SK-N-SH treated with all-trans-retinoic acid at 6 μM for 48 hours (cell line): ENCODE results near the gene KLHL26.
A peak's percentile ranks its signal among the peaks of the same experiment; 100 is the strongest.

Source experiments
- ATAC-seq: fragments of 200-7000 bp; cut with Tn5 transposase; 3 replicates; pipeline ENCODE4 v1.9.1; 2020; ENCODE audit warnings: mild to moderate bottlenecking, moderate library complexity
- ARNTL ChIP-seq: fragments of 450-650 bp; formaldehyde crosslinking; IDR thresholded peaks from 2 replicates; pipeline ENCODE4 v1.5.0; 2020; ENCODE audit warnings: low read depth, mild to moderate bottlenecking, moderate library complexity, borderline replicate concordance
- CREB5 ChIP-seq: fragments of 250-450 bp; sonication (Bioruptor Pico); IDR thresholded peaks from 2 replicates; pipeline ENCODE4 v1.5.1; 2020; ENCODE audit warnings: low read depth, mild to moderate bottlenecking, moderate library complexity
- CSDC2 ChIP-seq: fragments of 250-450 bp; sonication (Bioruptor Pico); IDR thresholded peaks from 2 replicates; pipeline ENCODE4 v1.5.0; 2020; ENCODE audit warnings: mild to moderate bottlenecking, moderate library complexity
- CSRNP3 ChIP-seq: fragments of 250-450 bp; sonication (Bioruptor Pico); IDR thresholded peaks from 2 replicates; pipeline ENCODE4 v1.5.1; 2021; ENCODE audit warnings: mild to moderate bottlenecking, moderate library complexity
- ESRRG ChIP-seq: fragments of 250-450 bp; sonication (Bioruptor Pico); IDR thresholded peaks from 2 replicates; pipeline ENCODE4 v1.6.1; 2021; ENCODE audit warnings: mild to moderate bottlenecking
- GLIS3 ChIP-seq: fragments of 250-450 bp; sonication (Bioruptor Pico); IDR thresholded peaks from 2 replicates; pipeline ENCODE4 v1.5.0; 2020; ENCODE audit warnings: mild to moderate bottlenecking, moderate library complexity
- PATZ1 ChIP-seq: fragments of 250-450 bp; sonication (Bioruptor Pico); IDR thresholded peaks from 2 replicates; pipeline ENCODE4 v1.8.0; 2020; ENCODE audit warnings: mild to moderate bottlenecking, moderate library complexity, borderline replicate concordance
- POU6F1 ChIP-seq: fragments of 250-450 bp; sonication (Bioruptor Pico); IDR thresholded peaks from 2 replicates; pipeline ENCODE4 v1.8.0; 2021; ENCODE audit warnings: low read depth, mild to moderate bottlenecking, moderate library complexity, borderline replicate concordance
- PPARA ChIP-seq: fragments of 250-450 bp; sonication (Bioruptor Pico); IDR thresholded peaks from 2 replicates; pipeline ENCODE4 v1.5.0; 2020; ENCODE audit warnings: mild to moderate bottlenecking, borderline replicate concordance
- RARB ChIP-seq: fragments of 250-450 bp; sonication (Bioruptor Pico); IDR thresholded peaks from 2 replicates; pipeline ENCODE4 v1.8.0; 2021; ENCODE audit warnings: mild to moderate bottlenecking, moderate library complexity
- TCF4 ChIP-seq: fragments of 250-450 bp; sonication (Bioruptor Pico); IDR thresholded peaks from 2 replicates; pipeline ENCODE4 v1.8.0; 2021; ENCODE audit warnings: mild to moderate bottlenecking, moderate library complexity, borderline replicate concordance
- ZFP3 ChIP-seq: fragments of 250-450 bp; sonication (Bioruptor Pico); IDR thresholded peaks from 2 replicates; pipeline ENCODE4 v1.5.0; 2020; ENCODE audit warnings: mild to moderate bottlenecking, moderate library complexity
- ZFP30 ChIP-seq: fragments of 450-650 bp; formaldehyde crosslinking; IDR thresholded peaks from 2 replicates; pipeline ENCODE4 v1.5.0; 2022; ENCODE audit warnings: mild to moderate bottlenecking, moderate library complexity
- ZNF565 ChIP-seq: fragments of 450-650 bp; formaldehyde crosslinking; conservative IDR thresholded peaks from 2 replicates; pipeline ENCODE4 v1.5.0; 2020; ENCODE audit warnings: low read depth, mild to moderate bottlenecking, moderate library complexity
- ZNF70 ChIP-seq: fragments of 450-650 bp; formaldehyde crosslinking; IDR thresholded peaks from 2 replicates; pipeline ENCODE4 v1.5.0; 2020; ENCODE audit warnings: mild to moderate bottlenecking, moderate library complexity
- TF ChIP-seq, protein P1 (sequence below): fragments of 250-450 bp; sonication (Bioruptor Pico); IDR thresholded peaks from 2 replicates; pipeline ENCODE4 v1.5.0; 2020; ENCODE audit warnings: mild to moderate bottlenecking, moderate library complexity

KLHL26 gene

GRCh38 chr19:18588611-18589379 is 48.0 kb upstream of the KLHL26 start, which contains the start of gene REX1BD:
TSS of gene REX1BD (plus strand) at chr19:18588798. CDS start at chr19:18588802, 4 bp downstream.
- peak; percentile 79 for ATAC-seq

GRCh38 chr19:18589380-18590272 is 47.2 kb upstream of the KLHL26 start:
- TF ChIP-seq CREB5 (CRISPR knock-in tag): no peak
- ATAC-seq: peak; percentile 71

More at GRCh38 chr19:18588611-18589379, 48.0 kb upstream of the KLHL26 start, which contains the start of gene REX1BD:
- TF ChIP-seq CSRNP3 (CRISPR knock-in tag) (no peak), POU6F1 (CRISPR knock-in tag) (peak; percentile 33; the same call in 1 of the 2 replicates), ARNTL (CRISPR knock-in tag) (no peak), PPARA (CRISPR knock-in tag) (no peak), ZFP3 (0 out of 2 replicates have a peak, but pooled peaks have one; percentile 66), RARB (CRISPR knock-in tag) (no peak), ESRRG (CRISPR knock-in tag) (peak; percentile 12; the same call in 1 of the 2 replicates), PATZ1 (CRISPR knock-in tag) (peak; percentile 13; the same call in 1 of the 2 replicates)

DNA sequence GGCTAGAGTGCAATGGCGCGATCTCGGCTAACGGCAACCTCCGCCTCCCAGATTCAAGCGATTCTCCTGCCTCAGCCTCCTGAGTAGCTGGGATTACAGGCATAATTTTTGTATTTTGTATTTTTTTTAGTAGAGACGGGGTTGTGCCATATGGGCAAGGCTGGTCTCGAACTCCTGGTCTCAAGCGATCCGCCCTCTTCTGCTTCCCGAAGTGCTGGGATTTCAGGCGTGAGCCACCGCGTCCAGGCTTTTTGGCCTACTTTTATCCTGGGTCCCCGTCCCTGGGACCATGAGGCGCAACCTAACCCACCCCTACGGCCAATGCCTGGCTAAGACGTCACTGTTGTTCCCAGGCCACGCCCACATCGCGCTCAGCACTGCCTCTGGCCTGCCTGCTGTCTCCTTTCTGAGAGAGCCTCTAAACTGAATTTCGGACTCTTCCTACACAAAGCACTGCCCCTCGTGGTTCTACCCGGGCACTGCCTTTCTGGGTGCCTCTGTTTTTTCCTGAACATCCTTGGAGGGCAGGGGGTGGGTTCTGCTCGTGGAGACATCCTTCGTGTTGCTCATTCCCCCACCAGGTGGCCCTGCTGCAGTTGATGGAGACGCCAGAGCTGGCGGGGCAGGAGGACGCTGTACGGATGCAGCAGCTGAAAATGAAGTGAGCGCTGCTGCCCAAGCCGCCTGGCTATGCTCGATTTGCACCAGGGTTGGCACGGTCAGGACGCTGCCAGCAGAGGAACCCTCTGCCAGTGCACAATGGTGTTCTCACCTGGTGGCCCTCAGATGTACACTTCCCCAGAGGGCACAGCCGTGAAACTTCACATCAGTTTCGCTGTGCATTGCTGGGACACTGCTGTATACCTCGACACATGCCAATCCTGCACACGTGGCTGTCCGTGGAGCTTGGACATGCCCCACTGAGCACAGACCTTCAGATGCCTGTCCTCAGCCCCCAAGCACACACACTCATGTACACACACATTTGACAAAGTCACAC is 46.3 kb upstream of the KLHL26 start:
- ATAC-seq: peak; percentile 59
- no peak for TF ChIP-seq POU6F1 (CRISPR knock-in tag)
- no peak for TF ChIP-seq ZNF70 (CRISPR knock-in tag)
- TF ChIP-seq ZFP30 (CRISPR knock-in tag): no peak
- TF ChIP-seq GLIS3 (CRISPR knock-in tag): no peak
- TF ChIP-seq CSDC2: no peak
- no peak for TF ChIP-seq TCF4 (CRISPR knock-in tag)
- TF ChIP-seq RARB (CRISPR knock-in tag): no peak
- no peak for TF ChIP-seq ZFP3
- TF ChIP-seq ZNF565 (CRISPR knock-in tag): no peak
- TF ChIP-seq, protein P1, sequence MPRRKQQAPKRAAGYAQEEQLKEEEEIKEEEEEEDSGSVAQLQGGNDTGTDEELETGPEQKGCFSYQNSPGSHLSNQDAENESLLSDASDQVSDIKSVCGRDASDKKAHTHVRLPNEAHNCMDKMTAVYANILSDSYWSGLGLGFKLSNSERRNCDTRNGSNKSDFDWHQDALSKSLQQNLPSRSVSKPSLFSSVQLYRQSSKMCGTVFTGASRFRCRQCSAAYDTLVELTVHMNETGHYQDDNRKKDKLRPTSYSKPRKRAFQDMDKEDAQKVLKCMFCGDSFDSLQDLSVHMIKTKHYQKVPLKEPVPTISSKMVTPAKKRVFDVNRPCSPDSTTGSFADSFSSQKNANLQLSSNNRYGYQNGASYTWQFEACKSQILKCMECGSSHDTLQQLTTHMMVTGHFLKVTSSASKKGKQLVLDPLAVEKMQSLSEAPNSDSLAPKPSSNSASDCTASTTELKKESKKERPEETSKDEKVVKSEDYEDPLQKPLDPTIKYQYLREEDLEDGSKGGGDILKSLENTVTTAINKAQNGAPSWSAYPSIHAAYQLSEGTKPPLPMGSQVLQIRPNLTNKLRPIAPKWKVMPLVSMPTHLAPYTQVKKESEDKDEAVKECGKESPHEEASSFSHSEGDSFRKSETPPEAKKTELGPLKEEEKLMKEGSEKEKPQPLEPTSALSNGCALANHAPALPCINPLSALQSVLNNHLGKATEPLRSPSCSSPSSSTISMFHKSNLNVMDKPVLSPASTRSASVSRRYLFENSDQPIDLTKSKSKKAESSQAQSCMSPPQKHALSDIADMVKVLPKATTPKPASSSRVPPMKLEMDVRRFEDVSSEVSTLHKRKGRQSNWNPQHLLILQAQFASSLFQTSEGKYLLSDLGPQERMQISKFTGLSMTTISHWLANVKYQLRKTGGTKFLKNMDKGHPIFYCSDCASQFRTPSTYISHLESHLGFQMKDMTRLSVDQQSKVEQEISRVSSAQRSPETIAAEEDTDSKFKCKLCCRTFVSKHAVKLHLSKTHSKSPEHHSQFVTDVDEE (CRISPR knock-in tag): no peak
- TF ChIP-seq PPARA (CRISPR knock-in tag): no peak
